GM18505 (cell line): ENCODE results near the gene GPR152.

ENCODE experiments used
- ATAC-seq: cut with Tn5 transposase; IDR thresholded peaks from one replicate; pipeline ENCODE4 v1.9.1; 2021; ENCODE audit not compliant: unreplicated experiment
- POLR2A ChIP-seq: IDR thresholded peaks from 4 replicates; pipeline ENCODE4 v1.6.1; 2011; ENCODE audit warnings: borderline replicate concordance; ENCODE audit not compliant: insufficient read depth, insufficient read length; ENCODE audit errors: extremely low read depth

GPR152 gene

GRCh38 chr11:67452141-67452952 lies at the start of gene GPR152:
Gene GPR152, minus strand, starts transcription at chr11:67452729. Its CDS starts 5 bp downstream, at chr11:67452724.
- TF ChIP-seq POLR2A, result no peak
- ATAC-seq, result no peak

- TF ChIP-seq POLR2A, result no peak
- no peak for ATAC-seq
Measured at GRCh38 chr11:67501854-67502253, 49.3 kb upstream of the GPR152 start.

GRCh38 chr11:67500831-67501715 lies 48.5 kb upstream of the GPR152 start:
- no peak for TF ChIP-seq POLR2A
- no peak for ATAC-seq

GRCh38 chr11:67500484-67500821 lies 47.9 kb upstream of the GPR152 start:
- ATAC-seq, result no peak
- no peak for TF ChIP-seq POLR2A

- no peak for ATAC-seq
- no peak for TF ChIP-seq POLR2A
Measured at GRCh38 chr11:67499808-67500483, 47.4 kb upstream of the GPR152 start.

GRCh38 chr11:67498544-67498972 lies 46.0 kb upstream of the GPR152 start:
- ATAC-seq, result no peak
- no peak for TF ChIP-seq POLR2A

- TF ChIP-seq POLR2A, result no peak
Measured at GRCh38 chr11:67497656-67498291, 45.2 kb upstream of the GPR152 start.

GRCh38 chr11:67496113-67496512 lies 43.6 kb upstream of the GPR152 start:
- no peak for TF ChIP-seq POLR2A
- ATAC-seq, result no peak

More at GRCh38 chr11:67497656-67498291, 45.2 kb upstream of the GPR152 start:
- no peak for ATAC-seq

GRCh38 chr11:67495234-67496005 lies 42.9 kb upstream of the GPR152 start:
- TF ChIP-seq POLR2A, result no peak
- no peak for ATAC-seq

GRCh38 chr11:67494371-67495233 lies 42.1 kb upstream of the GPR152 start:
- no peak for ATAC-seq

GRCh38 chr11:67493548-67494370 lies 41.2 kb upstream of the GPR152 start:
- no peak for ATAC-seq
- no peak for TF ChIP-seq POLR2A

More at GRCh38 chr11:67494371-67495233, 42.1 kb upstream of the GPR152 start:
- TF ChIP-seq POLR2A, result no peak
